Measurements from ENCODE around the gene SLC44A1. TPM values are rescaled to one million over a fixed set of nuclear protein-coding genes. Genes with fewer than 3 reads are reported as not detected.
"Not testable (repeated sequence)": the region's sequence is repeated elsewhere in the genome, so short reads cannot be mapped to it uniquely, and the experiment has no call there.

Gene SLC44A1
- total RNA-seq, 1 donor from 2014 or later: 55.2 TPM

DNA sequence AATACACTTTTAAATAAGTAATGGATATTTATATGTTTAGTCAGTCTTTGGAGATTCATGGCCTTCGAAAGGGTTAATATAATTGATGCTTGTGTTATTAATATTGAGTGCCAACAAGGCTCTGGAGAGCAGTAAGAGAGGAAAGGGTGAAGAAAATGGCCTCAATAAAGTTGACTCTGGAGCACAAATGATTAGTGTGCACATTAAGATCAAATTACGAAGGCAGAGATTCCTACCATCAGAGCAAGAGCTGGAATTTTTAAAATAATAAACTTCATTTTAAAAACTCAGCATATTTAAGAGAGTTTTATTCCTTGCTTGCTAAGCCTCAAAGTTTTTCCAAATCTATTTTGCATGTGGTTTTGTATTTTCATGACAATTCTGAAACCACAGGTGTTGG, 14.8 kb downstream of the SLC44A1 start:
- ATAC-seq: no peak
- H3K4me1 ChIP-seq: peaks cover 47% of the 10 kb centered on the region
- no peaks in the 10 kb centered on the region for H3K9me3 ChIP-seq
- no peak for DNase-seq
- H3K4me3 ChIP-seq: no peak overlapping the region
- H3K27me3 ChIP-seq (ENCODE audit: low read depth): no peaks in the 10 kb centered on the region
- H3K36me3 ChIP-seq: no peaks in the 10 kb centered on the region
- intact Hi-C loops (cut with DNase I): no loop called here
- TF ChIP-seq, protein P1, sequence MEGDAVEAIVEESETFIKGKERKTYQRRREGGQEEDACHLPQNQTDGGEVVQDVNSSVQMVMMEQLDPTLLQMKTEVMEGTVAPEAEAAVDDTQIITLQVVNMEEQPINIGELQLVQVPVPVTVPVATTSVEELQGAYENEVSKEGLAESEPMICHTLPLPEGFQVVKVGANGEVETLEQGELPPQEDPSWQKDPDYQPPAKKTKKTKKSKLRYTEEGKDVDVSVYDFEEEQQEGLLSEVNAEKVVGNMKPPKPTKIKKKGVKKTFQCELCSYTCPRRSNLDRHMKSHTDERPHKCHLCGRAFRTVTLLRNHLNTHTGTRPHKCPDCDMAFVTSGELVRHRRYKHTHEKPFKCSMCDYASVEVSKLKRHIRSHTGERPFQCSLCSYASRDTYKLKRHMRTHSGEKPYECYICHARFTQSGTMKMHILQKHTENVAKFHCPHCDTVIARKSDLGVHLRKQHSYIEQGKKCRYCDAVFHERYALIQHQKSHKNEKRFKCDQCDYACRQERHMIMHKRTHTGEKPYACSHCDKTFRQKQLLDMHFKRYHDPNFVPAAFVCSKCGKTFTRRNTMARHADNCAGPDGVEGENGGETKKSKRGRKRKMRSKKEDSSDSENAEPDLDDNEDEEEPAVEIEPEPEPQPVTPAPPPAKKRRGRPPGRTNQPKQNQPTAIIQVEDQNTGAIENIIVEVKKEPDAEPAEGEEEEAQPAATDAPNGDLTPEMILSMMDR (IDR thresholded peaks at IDR 0.05): no peak
- peak overlapping the region; percentile 13 for H3K27ac ChIP-seq

DNA sequence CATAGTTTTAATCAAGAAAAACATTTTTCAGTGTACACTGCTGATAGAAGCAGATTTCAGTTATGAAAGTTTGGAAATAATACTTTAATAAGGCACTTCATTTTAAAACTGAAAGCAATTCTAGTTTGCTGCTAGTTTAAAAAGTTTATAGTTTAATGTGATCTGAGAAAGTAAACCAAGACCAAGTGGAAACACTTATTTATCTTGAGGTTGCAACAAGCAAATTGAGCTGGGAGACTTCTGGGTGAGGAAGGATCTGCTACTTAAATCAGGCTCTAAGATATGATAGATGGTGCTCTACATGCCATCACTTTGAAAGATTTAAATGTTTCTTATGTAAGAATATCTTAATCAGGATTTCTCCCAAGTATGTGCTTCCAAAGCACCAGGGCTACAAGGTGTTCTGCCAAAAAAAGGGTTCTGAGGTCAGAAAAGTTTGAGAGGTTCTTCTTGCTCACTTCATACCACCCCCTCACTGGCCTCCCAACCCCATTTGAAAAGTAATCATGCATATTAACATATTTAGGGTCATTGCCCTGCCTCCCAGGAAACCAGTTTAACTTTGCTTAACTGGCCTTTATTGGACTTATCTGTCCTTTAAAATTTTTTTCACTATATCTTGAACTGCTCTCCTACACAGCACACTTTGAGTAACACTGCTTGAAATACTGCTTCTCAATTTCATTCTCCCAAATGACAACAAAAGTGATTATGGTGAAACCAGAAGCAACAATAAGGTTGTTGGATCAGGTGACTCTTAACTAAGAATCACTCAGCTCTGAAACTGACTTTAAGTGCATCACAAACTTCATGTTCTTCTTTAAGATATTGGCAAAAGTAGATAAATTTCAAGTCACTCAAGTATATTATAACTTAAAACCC, 15.5 kb downstream of the SLC44A1 start:
- Histone ChIP-seq H3K27me3 (ENCODE audit: low read depth) (no peaks in the 10 kb centered on the region), H3K27ac (peak overlapping the region; percentile 13)
- peak; percentile 75 to 87 for ATAC-seq

DNA sequence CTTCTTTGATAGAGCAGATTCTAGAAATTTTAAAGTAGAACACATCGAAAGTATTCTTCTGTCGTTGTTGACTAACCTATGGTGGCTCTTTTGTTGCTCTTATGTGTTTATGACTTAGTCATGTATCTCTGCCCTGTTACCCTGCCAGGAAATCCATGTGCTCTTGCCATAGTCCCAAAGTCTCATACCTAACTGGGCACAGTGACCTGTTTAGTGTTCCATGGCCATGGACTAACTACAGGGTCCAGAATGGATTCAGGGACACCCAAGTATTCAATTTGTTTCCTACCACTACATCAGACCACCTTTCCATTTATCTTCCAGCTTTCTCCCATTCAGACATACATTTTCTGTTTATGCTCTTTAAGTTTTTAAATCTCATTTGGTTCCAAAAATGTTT, 18.0 kb downstream of the SLC44A1 start:
- no peaks in the 10 kb centered on the region for H3K27me3 ChIP-seq (ENCODE audit: low read depth)
- no peak overlapping the region for H3K4me3 ChIP-seq
- H3K4me1 ChIP-seq: peaks cover 40% of the 10 kb centered on the region
- H3K9me3 ChIP-seq: no peaks in the 10 kb centered on the region
- TF ChIP-seq, protein P1 (IDR thresholded peaks at IDR 0.05): no peak
- no peak overlapping the region for H3K27ac ChIP-seq
- intact Hi-C loops (cut with DNase I): no loop called here
- DNase-seq: no peak
- no peaks in the 10 kb centered on the region for H3K36me3 ChIP-seq
- ATAC-seq: no peak

More for the DNA sequence above, 15.5 kb downstream of the SLC44A1 start:
- Histone ChIP-seq H3K36me3 (no peaks in the 10 kb centered on the region), H3K4me3 (no peak overlapping the region), H3K4me1 (peaks cover 44% of the 10 kb centered on the region), H3K9me3 (no peaks in the 10 kb centered on the region)
- DNase-seq: no peak
- intact Hi-C loops (cut with DNase I): no loop called here
- TF ChIP-seq, protein P1 (IDR thresholded peaks at IDR 0.05): no peak

DNA sequence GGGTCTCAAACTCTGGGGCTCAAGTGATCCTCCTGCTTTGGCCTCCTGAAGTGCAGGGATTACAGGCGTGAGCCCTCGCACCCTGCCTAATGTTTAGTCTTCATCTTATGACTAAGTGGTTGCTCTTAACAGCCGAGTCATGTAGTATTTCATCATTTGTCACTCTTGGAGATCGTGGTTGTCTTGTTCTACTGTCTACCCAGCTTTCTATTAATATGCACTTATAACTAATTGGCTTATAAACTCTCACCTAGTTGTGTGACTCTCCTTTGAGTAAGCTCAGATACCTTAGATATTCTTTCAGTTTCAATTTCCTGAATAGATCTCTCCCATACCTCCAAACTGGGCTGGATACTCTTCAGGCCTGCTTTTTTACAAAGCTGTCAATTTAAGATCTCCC, 19.9 kb downstream of the SLC44A1 start:
- H3K4me3 ChIP-seq: no peak overlapping the region
- intact Hi-C loops (cut with DNase I): no loop called here
- H3K27ac ChIP-seq: no peak overlapping the region
- no peaks in the 10 kb centered on the region for H3K36me3 ChIP-seq
- H3K9me3 ChIP-seq: no peaks in the 10 kb centered on the region
- DNase-seq: no peak
- H3K4me1 ChIP-seq: peaks cover 21% of the 10 kb centered on the region
- TF ChIP-seq, protein P1 (IDR thresholded peaks at IDR 0.05): no peak
- H3K27me3 ChIP-seq (ENCODE audit: low read depth): no peaks in the 10 kb centered on the region
- ATAC-seq: peak in 1 of 2 donors; percentile 22

DNA sequence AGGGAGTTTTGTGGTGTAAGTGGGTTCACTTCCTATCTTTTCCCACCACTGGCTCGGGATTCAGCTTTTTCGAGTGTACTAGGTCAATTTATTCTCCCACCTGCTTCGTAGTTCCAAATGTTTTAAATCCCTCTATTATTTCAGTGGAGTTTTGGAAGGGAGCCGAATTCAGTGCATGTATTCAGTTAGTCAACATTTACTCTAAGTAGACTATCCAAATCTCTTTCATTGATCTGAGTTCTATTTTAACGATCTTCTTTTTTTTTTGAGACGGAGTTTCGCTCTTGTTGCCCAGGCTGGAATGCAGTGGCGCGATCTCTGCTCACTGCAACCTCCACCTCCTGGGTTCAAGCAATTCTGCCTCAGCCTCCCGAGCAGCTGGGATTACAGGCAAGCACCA, 23.8 kb downstream of the SLC44A1 start:
- H3K27me3 ChIP-seq (ENCODE audit: low read depth); DNase-seq; H3K27ac ChIP-seq; intact Hi-C loops (cut with DNase I); ATAC-seq; H3K9me3 ChIP-seq; H3K4me1 ChIP-seq; H3K36me3 ChIP-seq; H3K4me3 ChIP-seq: not testable (repeated sequence)

DNA sequence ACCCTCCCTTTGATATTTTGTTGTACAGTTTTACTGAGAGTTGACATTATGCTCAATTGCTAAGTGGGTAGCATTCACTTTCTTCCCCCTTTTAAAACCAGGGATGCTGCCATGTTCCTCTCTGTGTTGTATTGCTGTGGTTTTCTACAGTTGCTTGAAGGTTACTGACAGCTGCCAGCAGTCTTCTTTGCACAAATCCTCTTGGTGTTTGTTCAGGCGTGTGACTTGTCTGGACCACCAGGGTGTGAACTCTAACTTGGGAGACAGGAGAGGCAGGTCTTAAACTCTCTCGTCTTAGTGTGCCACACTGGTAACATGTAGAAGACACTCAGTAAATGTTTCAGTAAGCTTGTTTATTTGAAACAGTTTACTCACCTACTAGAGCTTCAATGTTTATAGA, 25.1 kb downstream of the SLC44A1 start:
- TF ChIP-seq, protein P1 (IDR thresholded peaks at IDR 0.05): no peak
- ATAC-seq (no peak), DNase-seq (no peak)
- Histone ChIP-seq H3K4me3 (no peak overlapping the region), H3K27ac (no peak overlapping the region), H3K27me3 (ENCODE audit: low read depth) (no peaks in the 10 kb centered on the region), H3K36me3 (no peaks in the 10 kb centered on the region), H3K9me3 (no peaks in the 10 kb centered on the region), H3K4me1 (no peaks in the 10 kb centered on the region)
- intact Hi-C loops (cut with DNase I): no loop called here
